ENCODE measurements around the gene STX19.
"Not testable (repeated sequence)": the region's sequence is repeated elsewhere in the genome, so short reads cannot be mapped to it uniquely, and the experiment has no call there.

The STX19 gene

DNA sequence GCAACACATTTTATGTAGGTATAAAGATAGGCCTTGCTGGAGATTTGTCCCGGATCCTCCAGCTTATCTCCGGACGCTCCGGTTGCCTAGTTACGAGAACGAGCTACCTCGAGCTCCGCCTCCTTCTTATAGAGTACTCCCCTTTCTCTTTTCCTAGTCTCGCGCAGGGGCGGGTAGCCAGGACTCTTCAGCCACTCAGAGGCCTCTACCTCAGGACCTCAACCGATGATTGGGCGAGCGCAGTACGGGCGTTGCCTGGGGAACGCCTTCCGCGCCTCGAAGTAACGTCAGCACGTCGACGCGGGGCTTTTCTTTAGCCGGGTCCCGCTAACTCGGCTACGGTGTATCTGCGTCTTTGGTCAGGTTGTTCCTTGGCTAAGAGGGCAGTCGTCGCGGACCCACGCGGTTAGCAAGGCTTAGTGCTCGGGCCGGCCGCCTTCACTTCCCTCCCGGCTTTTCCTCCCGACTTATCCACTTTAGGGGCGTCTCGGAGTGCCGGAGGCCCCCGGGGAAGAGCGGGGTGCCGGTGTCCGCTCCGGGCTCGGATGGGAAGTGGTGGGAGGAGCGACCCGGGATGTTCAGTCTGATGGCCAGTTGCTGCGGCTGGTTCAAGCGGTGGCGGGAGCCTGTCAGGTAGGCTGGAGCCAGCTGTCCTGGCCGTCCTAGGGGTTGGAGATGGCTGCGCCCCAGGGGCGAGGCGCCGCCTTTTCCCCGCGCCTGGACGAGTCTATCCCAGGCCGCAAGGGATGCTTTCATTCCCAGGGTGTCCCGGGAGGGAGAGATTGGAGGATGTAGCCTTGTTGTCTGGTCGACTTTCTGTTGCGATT, 48.3 kb downstream of the STX19 start, which contains the start of gene ARL13B:
Gene ARL13B (plus strand): TSS at position 306 of the 827 bp plus-strand sequence. CDS start 269 bp downstream, at position 575.
- peak; percentile 95 for DNase-seq (ENCODE audit: low read depth, low spot score)

- peak; percentile 51 for DNase-seq (ENCODE audit: low read depth, low spot score)
These were observed 55.0 kb downstream of the STX19 start, which contains the start of gene PROS1 for GRCh38 chr3:93973131-93974126. Gene PROS1 (minus strand): TSS chr3:93973896. CDS start chr3:93973749, 147 bp downstream.

GRCh38 chr3:93969997-93970396, 58.4 kb downstream of the STX19 start:
- DNase-seq (ENCODE audit: low read depth, low spot score) = no peak

DNA sequence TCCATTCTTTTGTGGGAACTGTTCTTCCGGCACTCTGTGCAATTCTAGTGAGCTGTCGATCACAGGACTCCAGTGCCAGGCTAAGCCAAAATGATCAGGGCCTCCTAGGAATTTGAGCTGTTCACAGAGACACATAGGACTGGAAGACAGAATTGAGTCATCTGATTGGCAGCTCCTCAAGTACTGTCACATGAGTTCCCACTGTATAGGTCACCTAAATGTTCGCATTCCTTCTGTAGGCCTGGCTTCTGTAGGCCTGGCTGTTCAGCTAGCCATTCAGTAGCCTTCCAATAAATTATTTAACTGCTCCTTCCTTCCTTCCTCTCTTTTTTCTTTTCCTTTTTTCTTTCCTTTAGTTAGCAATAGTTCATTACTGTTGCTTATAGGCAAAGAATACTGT, 59.0 kb downstream of the STX19 start:
- DNase-seq (ENCODE audit: low read depth, low spot score) = no peak

GRCh38 chr3:93965106-93965505, 63.3 kb downstream of the STX19 start:
- DNase-seq (ENCODE audit: low read depth, low spot score) = not testable (repeated sequence)

All from smooth muscle cell of the brain vasculature (primary cell).